Ectodermal cell (in vitro differentiated cells): ENCODE measurements around the gene TTLL10.

ENCODE experiments used
- H3K27ac ChIP-seq: 2 replicates; pipeline ENCODE4 v1.7.0; 2013; ENCODE audit warnings: mild to moderate bottlenecking, low read depth, low read length; ENCODE audit not compliant: insufficient read depth, poor library complexity, severe bottlenecking
- H3K27me3 ChIP-seq: 2 replicates; pipeline ENCODE4 v1.7.0; 2013; ENCODE audit warnings: mild to moderate bottlenecking, low read length; ENCODE audit not compliant: insufficient read depth, control insufficient read depth, poor library complexity, severe bottlenecking
- H3K36me3 ChIP-seq: one replicate; pipeline ENCODE4 v1.7.0; 2013; ENCODE audit warnings: low read length; ENCODE audit not compliant: control insufficient read depth, insufficient read depth
- H3K4me1 ChIP-seq: one replicate; pipeline ENCODE4 v1.7.0; 2013; ENCODE audit warnings: low read length; ENCODE audit not compliant: control insufficient read depth, insufficient read depth
- H3K4me3 ChIP-seq: 2 replicates; pipeline ENCODE4 v1.7.0; 2013; ENCODE audit warnings: low read depth, low read length, control low read depth; ENCODE audit not compliant: insufficient read depth
- H3K9me3 ChIP-seq: 2 replicates; pipeline ENCODE4 v1.7.0; 2013; ENCODE audit warnings: mild to moderate bottlenecking, low read length, moderate library complexity; ENCODE audit not compliant: control insufficient read depth
- WGBS, 2 experiments: methylation state at CpG; one replicate each; pipeline ENCODE4 v1.1.7; 2013; ENCODE audit warnings: missing lambda C conversion rate in 2 of 2; 5-methylcytosine and 5-hydroxymethylcytosine counted together

TTLL10 gene

DNA sequence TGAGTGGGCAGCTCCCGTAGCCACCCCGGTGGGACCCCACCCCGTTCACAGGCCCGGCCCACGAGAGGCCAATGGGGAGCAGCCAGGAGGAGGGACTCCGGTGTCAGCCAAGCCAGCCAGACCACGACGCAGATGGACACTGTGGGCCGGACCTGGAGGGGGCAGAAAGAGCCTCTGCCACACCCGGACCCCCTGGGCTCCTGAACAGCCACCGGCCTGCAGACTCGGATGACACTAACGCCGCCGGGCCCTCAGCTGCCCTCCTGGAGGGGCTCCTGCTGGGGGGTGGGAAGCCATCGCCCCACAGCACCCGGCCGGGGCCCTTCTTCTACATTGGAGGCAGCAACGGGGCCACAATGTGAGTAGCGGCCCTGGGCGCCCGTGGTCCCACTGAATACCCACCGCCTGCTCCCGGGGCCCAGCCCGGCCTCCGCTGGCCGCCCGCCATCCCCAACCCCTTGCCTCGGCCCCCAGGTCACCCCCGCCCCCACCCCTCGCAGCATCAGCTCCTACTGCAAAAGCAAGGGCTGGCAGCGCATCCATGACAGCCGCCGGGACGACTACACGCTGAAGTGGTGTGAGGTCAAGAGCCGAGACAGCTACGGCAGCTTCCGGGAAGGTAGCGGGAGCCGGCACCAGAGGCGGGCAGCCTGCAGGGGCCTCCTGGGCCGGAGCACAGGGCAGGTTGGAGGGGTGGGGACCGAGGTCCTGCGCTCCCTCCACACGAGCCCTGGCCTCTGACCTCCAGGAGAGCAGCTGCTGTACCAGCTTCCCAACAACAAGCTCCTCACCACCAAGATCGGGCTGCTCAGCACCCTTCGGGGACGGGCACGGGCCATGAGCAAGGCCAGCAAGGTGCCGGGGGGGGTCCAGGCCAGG lies 6.5 kb downstream of the TTLL10 start:
- no peak overlapping the region for H3K27ac ChIP-seq
- H3K27me3 ChIP-seq: peaks cover 16% of the 10 kb centered on the region
- H3K36me3 ChIP-seq: no peaks in the 10 kb centered on the region
- H3K9me3 ChIP-seq: no peaks in the 10 kb centered on the region
- no peak overlapping the region for H3K4me3 ChIP-seq
- 92% methylated on average over 51 of the region's 51 CpGs for WGBS, 2 experiments
- H3K4me1 ChIP-seq: peaks cover 4% of the 10 kb centered on the region

DNA sequence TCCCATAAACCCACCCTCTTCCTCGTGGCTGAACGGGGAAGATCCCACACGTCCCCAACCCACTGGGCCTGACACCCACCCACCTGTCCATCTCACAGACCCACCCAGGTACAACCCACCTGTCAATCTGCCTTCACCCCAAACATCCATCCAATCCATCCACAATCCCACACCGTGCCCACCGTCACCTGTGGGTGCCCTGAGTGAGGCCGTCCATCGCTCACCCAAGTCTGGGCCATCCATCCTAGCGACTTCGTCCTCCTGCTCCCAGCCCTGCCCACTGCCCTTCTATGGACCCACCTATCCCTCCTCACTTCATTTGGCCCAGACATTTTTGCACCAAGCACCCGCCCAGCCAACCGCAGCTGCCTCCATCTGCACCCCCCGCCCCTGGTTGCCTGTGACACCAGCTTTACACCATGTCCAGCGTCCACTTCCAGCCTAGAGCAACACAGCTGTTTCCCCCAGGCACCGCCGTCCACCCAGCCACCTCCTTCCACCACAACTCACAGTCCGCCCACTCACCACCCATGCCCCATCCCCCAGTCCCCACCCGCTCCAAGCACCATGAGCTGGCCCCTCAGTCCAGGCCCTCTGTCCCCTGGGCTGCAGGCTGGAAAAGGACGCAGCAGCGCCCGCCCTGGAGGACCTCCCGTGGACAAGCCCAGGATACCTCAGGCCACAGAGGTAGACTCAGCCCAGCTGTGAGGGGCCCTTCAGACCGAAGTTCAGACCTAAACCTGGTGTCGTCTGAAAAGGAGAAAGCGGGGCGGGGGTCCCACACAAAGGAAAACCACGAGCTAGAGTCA lies 7.7 kb downstream of the TTLL10 start:
- Histone ChIP-seq H3K4me1 (peaks cover 4% of the 10 kb centered on the region), H3K27me3 (peaks cover 6% of the 10 kb centered on the region), H3K9me3 (no peaks in the 10 kb centered on the region), H3K4me3 (no peak overlapping the region), H3K36me3 (no peaks in the 10 kb centered on the region), H3K27ac (no peak overlapping the region)
- WGBS, 2 experiments: 91 to 94% methylated on average over 26 of the region's 26 CpGs

DNA sequence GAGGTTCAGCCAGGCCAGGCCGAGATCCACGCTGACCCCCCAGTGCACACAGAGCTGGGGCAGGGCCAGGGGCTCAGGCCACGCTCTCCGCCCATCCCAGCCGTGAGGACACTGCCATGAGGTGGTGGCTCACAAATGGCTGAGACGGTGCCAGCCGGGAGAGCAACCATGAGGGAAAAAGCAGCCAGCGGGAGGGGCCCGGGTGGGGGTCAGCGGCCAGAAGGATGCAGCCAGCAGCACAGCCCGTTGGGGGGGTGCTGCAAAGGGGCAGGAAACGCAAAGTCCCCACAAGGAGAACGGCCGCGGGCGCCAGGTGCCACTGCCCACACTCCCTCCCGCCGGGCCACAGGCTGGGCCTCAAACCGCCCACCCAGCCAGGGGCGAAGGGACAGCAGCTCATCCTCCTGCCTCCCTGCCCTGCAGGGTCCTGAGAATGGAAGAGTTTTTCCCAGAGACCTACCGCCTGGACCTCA lies 8.3 kb downstream of the TTLL10 start:
- Histone ChIP-seq H3K4me1 (peaks cover 4% of the 10 kb centered on the region), H3K27ac (no peak overlapping the region), H3K9me3 (no peaks in the 10 kb centered on the region), H3K27me3 (no peaks in the 10 kb centered on the region), H3K4me3 (no peak overlapping the region), H3K36me3 (no peaks in the 10 kb centered on the region)
- 90 to 92% methylated on average over 21 of the region's 21 CpGs for WGBS, 2 experiments

DNA sequence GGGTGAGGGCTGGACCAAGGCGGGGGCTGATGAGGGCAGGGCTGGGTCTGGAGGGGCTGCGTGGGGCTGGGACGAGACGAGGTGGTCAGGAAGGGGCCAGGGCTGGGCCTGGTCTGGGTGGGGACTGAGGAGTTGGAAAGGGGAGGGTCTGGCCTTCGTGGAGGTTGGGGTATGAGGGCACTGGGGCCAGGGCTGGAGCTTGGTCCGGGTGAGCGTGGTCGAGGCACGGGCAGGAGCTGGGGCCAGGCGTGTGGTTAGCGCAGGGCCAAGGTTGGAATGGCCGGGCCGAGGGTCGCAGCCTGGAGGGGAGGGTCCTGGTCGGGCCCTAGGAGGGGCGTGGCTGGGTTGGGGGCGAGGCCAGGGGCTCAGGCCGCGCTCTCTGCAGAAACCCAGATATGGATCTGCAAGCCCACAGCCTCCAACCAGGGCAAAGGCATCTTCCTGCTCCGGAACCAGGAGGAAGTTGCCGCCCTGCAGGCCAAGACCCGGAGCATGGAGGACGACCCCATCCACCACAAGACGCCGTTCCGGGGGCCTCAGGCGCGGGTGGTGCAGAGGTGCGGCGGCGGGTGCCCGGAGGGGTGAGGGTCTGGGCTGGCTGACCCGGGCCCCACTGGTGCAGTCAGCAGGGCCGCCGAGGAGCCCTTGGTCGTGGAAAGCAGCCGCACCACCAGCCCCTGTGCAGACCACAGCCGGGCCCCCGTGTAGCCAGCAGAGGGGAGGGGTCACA lies 9.0 kb downstream of the TTLL10 start:
- Histone ChIP-seq H3K9me3 (no peaks in the 10 kb centered on the region), H3K4me3 (no peak overlapping the region), H3K36me3 (no peaks in the 10 kb centered on the region), H3K4me1 (peaks cover 4% of the 10 kb centered on the region), H3K27ac (no peak overlapping the region), H3K27me3 (no peaks in the 10 kb centered on the region)
- WGBS, 2 experiments: 89 to 91% methylated on average over 39 of the region's 39 CpGs

DNA sequence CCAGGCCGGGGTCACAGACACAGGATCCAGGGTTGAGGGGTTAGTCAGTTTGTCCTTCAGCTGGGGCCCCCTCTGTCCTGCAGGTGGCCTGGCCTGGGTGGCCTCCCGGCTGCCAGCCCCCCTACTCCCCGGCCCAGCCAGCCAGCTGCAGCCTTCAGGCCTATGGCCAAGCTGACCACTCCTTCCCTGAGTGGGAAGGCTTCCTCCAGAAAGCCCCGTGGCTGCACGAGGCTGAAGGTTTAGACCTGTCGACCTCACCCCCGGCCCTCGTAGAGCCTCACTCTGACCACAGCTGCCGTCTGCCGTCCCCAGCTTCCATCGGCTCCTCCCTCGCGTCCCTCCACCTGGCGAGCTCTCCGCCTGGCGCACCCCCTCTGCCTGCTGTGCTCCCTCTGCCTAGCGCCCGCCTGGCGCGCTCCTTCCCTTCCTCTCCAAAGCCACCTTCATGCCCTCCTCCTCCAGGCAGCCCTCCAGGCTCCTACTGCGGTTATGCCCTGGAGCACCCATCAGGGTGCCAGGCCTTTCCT lies 9.6 kb downstream of the TTLL10 start:
- Histone ChIP-seq H3K4me3 (no peak overlapping the region), H3K4me1 (peaks cover 4% of the 10 kb centered on the region)
- 91% methylated on average over 21 of the region's 21 CpGs for WGBS, 2 experiments

DNA sequence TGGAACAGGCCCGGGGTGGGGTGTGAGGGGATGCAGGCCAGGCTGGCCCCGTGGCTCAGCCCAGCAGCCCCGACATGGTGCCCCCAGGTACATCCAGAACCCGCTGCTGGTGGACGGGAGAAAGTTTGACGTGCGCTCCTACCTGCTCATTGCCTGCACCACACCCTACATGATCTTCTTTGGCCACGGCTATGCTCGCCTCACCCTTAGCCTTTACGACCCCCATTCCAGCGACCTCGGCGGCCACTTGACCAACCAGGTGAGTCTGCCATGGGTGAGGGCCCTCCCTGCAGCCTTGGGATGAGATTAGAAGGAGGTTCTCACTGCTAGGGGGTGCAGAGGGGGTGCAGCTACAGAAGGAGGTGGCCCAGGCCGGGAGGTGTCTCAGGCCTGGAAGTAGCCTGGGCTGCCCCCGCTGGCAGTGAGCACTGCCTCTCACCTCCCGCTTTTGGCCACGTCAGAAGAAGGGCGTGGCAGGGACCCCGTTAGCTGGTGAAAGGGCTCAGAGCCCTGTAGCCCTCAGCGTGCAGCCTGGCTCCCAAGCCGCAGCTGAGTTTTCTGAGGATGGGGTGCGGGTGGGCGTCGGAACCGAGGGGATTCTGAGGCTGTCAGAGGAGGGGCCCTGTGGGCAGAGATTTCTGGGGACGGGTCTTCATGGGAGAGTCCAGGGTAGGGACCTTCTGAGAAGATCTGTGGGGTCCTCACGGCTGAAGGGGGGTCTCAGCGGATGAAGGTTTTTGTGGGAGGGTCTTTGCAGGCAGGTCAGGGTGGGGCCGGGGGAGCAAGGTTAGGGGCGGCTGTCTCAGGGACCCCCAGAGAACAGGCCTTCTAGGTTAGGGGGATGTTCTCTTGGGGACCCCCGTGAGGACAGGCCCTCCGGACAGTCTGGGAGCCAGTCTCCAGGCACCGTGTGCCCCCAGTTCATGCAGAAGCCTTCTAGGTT lies 10.4 kb downstream of the TTLL10 start:
- Histone ChIP-seq H3K36me3 (no peaks in the 10 kb centered on the region), H3K4me1 (peaks cover 4% of the 10 kb centered on the region), H3K27ac (no peak overlapping the region), H3K9me3 (no peaks in the 10 kb centered on the region), H3K27me3 (no peaks in the 10 kb centered on the region), H3K4me3 (no peak overlapping the region)
- 94% methylated on average over 30 of the region's 33 CpGs for WGBS, 2 experiments

More for the DNA sequence above, 9.6 kb downstream of the TTLL10 start:
- Histone ChIP-seq H3K9me3 (no peaks in the 10 kb centered on the region), H3K36me3 (no peaks in the 10 kb centered on the region), H3K27ac (no peak overlapping the region), H3K27me3 (no peaks in the 10 kb centered on the region)

DNA sequence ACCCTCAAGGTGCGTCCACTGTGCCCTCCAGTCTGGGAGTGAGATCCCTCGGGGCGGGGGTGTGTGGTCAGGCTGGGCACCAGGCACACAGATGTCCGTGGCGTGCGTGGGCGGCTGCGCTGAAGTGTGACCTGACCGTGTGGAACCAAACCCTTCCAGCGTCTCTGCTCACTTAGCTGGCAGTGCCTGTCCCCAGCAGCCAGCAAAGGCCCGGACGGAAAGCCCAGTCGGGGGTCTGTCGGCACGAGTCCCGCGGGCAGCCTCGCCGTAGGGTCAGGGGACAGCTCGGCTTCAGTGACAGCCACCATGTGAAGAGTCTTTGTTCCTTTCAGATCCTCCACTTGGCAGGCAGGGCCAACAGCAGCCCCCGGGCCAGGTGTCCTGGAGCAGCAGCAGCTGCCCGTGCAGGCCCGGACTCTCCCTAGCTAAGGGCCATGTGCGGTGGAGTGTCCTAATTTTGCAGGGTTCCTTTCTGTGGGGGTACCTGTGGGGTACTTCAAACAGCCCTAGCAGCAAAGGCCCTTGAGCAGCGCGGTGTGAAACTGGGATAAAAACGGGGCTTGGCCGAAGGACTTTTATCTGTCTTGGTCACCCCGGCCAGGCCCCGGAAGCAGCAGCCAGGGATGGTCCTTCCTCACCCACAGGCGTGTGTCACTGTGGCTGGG lies 11.6 kb downstream of the TTLL10 start:
- 88 to 89% methylated on average over 31 of the region's 31 CpGs for WGBS, 2 experiments
- H3K4me1 ChIP-seq: peaks cover 4% of the 10 kb centered on the region

DNA sequence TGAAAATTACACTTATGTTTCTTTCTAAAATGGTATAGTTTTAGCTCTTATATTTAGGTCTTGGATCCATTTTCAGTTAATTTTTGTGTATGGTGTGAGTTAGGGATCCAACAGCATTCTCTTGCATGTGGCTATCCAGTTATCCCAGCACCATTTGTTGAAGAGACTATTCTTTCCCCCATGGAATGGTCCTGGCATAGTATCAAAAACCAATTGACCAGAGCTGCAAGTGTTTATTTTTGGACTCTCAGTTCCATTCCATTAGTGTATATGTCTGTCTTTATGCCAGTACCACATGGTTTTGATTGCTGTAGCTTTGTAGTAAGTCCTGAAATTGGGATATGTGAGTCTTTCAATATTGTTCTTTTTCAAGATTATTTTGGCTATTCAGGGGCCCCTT lies 14.3 kb downstream of the TTLL10 start:
- Histone ChIP-seq H3K4me3 (no peak overlapping the region), H3K9me3 (no peaks in the 10 kb centered on the region), H3K27me3 (no peaks in the 10 kb centered on the region), H3K27ac (no peak overlapping the region), H3K4me1 (no peaks in the 10 kb centered on the region), H3K36me3 (no peaks in the 10 kb centered on the region)

More for the DNA sequence above, 11.6 kb downstream of the TTLL10 start:
- Histone ChIP-seq H3K4me3 (no peak overlapping the region), H3K27me3 (no peaks in the 10 kb centered on the region), H3K27ac (no peak overlapping the region), H3K9me3 (no peaks in the 10 kb centered on the region), H3K36me3 (no peaks in the 10 kb centered on the region)

DNA sequence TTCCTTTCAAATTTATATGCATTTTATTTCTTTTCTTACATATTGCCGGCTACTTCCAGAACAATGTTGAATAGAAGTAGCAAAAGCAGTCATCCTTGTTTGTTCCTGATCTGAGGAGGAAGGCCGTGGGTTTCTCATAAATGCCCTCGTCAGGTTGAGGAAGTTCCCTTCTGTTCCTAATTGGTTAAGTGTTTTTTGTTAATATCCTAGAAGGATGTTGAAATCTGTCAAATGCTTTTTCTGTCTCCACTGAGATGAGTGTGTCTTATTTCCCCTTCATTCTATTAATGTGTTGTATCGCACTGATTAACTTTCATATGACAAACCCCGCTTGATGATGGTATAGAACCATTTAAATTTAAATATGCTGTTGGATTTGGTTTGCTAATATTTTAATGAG lies 15.4 kb downstream of the TTLL10 start:
- Histone ChIP-seq H3K9me3 (no peaks in the 10 kb centered on the region), H3K36me3 (no peaks in the 10 kb centered on the region), H3K4me1 (no peaks in the 10 kb centered on the region), H3K4me3 (no peak overlapping the region), H3K27ac (no peak overlapping the region), H3K27me3 (no peaks in the 10 kb centered on the region)
- WGBS, 2 experiments: 92% methylated on average over 5 of the region's 5 CpGs
